Forelimb muscle (tissue), 1 donor: ENCODE measurements around the gene ETV6. TPM values are rescaled to one million over a fixed set of nuclear protein-coding genes. Genes with fewer than 3 reads are reported as not detected.

Source experiments
- DNase-seq: peaks from one replicate; pipeline ENCODE4 v3.0.0-alpha.2; 2013; ENCODE audit warnings: low read depth
- polyA plus RNA-seq: library from polyadenylated mRNA; unstranded; fragments of 120-200 nt; gene quantifications from one replicate; pipeline ENCODE4 v1.2.1, GENCODE V29; 2013; ENCODE audit not compliant: insufficient read length

The ETV6 gene
- polyA plus RNA-seq, 1 donor, result 10.9 TPM

DNA sequence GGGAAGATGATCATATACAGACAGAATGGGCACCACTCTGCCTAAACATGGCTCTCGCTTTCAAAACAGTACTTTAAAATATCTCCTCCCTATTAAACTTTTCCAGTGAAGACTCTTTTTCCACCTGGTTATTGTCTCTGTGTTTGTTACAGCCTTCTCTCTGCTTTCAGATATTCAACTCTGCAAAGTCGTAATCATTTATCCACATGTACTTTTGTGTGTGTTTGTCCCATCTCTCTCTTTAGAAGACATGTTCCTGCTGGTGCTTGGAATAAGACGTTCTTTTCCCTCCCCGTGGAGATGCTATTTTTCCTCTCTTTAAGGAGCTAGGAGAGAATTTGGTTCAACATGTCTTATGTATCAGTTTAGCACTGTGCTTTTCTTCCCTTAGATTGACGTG is 45.1 kb downstream of the ETV6 start:
- no peak for DNase-seq

DNA sequence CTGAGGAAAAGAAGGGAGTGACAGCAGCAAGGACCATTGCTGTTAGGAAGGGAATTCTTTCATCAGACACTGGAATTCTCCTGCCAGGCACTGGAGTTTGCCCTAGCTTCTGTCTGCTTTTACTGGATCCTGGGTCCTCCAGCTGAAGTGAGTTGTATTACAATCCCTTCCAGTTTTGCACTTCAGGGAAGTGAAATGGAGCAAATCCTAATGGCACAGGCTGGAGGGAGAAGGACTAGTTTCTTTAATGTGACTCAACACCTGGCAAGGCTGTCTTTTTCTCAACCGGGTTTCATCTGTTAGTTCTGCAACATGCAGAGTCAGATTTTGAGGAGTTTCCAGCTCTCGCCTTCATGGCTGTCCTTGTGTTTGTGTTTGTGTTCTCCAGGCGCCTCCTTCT is 45.8 kb downstream of the ETV6 start:
- no peak for DNase-seq

DNA sequence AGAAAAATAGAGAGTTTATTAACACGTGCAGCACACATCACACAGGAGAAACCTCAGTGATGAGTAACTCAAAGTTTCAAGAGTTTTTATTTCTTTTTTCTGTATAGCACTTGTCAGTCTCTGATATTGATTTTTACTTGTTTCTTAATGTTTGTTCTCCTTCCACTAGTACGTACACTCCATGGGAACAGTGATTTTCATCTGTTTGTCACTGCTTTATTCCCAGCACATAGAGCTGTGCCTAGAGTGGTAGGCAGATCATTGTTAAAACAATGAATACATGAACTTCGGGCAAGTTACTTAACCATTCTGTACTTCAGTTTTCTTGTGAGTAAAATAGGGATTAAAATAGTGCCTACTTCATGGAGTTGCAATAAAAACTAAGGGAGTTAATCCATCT is 46.6 kb downstream of the ETV6 start:
- DNase-seq, result no peak

DNA sequence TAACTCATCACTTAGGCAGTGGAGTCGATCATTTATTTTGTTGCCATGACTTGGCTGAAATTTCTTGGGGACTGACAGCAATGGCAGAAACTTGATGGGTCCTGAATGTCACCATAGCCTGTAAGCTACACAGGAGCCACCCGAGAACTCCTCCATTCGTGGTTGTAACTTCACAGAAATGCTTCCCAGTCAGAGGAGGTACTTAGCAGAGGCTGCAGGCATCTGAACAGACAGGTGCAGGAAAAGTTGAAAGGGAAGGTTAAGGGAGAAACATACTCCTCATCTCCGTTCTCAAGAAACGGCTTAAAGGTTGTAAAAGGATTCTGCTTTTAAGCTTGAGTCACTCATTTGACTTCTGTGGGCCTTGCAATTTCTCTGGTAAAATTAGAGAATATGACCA is 47.7 kb downstream of the ETV6 start:
- no peak for DNase-seq

DNA sequence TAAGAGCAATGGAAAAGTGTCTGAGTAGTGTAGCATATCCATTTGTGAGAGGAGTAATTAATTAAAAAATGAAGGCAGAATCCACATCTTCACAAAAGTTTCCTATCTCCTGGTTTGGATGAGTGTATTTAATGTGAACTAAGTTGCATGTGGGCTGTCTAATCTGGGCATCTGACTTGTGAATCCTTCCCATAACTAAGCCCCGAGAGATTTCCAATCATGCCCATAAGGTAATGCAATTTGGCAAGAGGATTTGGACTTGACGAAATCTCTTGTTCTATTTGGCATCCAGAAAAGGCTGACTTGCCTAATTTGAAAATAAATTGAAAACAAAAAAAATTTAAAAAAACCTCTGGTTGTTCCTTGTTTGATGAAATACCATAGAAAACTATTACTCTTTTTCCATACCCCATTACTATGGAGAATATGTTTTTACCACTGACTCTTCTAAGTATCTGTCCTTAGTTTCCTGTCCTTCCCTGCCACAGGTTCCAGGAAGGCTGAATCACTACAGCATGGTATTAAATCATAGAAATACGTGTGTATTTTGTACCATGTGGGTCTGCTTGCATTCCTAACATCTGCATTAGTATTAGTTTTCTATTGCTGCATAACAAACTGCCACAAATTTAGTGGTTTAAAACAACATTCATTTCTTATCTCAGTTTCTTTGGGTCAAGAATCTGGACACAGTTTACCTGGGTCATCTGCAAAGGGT is 48.4 kb downstream of the ETV6 start:
- no peak for DNase-seq

DNA sequence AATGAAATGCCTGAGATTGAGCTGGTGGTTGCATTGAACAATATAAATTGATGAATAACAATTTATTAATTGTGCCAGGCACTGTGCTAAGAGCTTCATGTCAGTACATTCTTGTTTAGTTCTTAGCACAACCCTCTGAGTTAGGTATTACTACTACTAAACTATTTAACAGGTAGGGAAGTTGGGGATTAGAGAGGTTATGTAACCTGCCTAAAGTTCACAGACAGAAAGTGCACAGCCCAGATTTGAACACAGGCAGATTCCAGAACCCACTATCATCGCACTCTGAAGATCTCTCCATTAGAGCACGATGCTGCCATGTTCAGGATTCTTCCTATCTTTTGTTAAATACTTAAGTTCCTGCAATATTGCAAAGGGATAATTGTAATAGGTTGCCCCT is 49.3 kb downstream of the ETV6 start:
- no peak for DNase-seq

DNA sequence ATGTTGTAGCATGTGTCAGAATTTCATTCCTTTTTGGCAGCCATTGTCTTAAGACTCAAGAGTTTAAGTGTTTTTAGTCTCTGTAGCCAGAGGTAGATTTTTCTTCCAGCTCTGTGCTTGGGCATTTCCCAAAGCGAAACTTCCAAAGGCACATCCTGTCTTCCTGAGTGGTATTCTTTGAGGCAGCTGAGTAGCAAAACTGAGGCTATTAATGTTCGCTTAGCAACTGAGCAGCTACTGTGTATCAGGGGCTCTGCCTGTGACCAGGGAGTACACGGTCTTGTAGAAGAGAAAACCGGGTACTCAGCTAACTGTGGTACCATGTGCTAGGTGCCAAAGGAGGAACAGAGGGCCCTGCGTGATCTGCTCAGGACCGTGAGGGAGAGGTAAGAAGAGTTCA is 52.0 kb downstream of the ETV6 start:
- no peak for DNase-seq

DNA sequence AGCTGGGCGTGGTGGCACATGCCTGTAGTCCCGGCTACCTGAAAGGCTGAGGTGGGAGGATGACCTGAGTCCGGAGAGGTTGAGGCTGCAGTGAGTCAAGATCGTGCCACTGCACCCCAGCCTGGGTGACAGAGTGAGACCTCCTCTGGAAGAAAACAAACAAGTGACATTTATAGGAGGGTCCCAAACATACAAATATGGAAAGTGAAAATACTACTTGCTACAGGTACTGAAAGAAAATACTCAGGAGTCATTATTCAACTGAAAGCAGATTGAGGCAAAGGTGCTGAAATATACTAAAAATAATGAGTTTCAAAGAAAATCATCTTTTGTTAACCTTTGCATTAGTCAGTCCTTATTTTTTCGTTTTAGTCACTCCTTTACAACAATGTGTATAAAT is 53.5 kb downstream of the ETV6 start:
- DNase-seq, result no peak

DNA sequence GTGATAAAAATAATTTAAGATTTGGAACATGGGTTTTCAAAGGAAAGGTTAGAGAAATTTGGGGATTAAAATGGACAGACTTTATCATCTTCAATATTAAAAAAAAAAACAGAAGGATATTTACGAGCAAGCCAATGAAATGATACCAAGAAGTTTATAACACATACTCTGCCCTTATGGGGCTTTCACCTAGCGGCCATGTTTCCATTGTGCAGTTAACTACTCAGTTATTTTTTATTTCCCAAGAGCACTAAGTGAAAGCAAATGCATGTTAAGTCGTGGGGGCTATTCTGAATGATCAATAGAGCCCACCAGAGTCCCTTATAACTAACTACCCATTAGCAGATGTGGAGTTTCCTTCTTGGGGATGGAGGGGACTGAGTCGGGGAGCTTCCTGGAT is 53.9 kb downstream of the ETV6 start:
- DNase-seq, result no peak

DNA sequence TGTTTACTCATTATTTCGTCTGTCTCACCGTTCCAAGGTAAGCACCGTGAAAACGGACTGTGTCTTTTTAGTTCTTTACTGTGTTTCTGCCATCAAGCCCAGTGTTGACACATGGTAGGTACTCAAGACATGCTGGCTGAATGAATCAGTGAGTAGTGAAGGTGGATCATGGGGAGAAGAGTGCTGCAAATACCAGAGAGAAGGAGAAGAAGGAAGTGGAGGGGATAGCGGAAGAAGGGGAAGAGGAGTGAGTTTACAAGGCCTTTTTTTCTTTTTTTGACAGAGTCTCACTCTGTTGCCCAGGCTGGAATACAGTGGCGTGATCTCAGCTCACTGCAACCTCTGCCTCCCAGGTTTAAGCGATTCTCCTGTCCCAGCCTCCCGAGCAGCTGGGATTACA is 54.6 kb downstream of the ETV6 start:
- no peak for DNase-seq

DNA sequence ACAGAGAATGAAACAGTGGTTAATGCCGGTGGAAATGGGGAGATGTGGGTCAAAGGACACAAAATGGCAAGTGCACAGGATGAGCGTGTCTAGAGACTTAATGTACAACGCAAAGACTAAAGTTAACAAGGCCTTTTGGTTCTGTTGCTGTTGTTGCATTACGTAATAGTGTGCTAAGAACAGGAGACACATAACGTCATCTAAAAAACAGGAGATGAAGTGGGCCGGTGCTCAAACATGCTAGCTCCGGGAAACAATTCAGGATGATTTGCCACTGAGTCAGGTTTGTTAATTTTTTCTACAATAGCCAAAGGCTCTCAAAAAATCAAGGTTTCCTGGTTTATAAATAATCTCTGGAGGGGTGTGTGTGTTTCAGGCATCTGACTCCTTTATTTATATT is 55.5 kb downstream of the ETV6 start:
- no peak for DNase-seq

DNA sequence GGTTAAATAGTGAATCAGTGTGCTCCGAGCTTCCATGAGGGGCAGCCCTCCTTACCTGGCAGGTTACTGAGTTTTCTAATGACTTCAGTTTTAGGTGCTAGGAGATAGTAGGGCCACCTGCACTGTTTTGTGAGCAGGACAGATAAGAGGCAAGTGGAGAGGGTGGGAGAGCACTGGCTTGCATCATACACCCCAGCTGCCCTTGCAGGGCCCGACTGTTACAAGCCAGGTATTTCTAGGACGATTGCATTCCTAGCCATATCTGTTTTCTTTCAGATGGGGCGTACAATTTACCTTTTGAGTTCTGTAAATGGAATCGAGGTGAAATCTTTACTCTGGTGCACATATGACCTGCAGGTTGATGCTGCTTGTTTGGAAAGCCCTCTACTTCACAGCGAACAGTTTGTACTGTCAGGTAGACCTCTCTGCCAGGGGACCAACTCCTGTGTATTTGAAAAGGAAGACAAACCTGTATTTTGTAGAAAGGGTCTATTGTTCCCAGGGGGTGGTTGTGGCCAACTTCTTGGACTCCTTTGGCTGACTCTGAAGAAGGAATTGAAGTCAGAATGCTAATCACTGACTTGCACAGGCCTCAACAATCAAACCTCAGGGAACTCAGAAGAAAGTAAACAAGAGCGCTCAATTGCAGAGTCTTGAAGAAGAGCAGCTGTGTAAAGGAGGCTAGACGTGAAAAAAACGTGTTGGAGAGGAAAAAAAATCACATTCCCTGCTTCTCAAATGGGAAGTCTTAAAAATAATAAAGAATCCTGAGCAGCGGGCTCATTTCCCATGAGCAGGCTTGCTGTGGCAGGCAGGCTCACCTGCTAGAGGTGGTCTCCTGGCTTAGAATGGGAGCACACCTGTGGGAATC is 57.3 kb downstream of the ETV6 start:
- DNase-seq, result no peak

DNA sequence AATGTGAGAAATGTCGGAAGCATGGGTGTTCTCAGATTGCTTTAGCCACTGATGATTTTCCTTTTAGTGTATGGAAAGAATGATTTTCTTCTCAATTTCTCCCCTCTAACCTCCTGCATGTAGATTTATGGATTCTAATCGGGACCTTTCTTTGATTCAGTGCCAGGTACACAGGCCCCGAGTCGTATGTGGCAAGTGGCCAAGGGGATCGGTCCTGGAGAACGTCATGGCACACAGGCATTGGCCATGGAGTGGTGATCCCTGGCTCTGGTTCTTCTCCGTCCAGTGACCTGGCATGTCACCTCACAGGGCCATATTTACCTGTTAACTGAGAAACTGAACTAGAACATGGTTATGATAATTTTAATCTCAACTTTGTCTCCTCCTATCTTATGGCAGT is 58.1 kb downstream of the ETV6 start:
- DNase-seq, result no peak

DNA sequence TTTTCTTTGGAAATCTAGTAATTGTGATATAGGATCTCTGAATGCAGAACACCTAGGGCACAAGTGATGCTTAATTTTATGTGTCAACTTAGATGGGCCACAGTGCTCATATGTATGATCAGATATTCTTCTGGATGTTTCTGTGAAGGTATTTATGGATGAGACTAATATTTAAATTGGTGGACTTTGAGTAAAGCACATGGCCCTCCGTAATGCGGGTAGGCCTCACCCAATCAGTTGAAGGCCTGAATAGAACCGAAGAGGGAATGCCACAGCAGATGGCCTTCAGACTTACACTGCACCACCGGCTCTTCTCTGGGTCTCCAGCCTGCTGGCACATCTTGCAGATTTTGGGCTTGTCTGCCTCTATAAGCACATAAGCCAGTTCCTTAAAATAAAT is 60.0 kb downstream of the ETV6 start:
- no peak for DNase-seq

DNA sequence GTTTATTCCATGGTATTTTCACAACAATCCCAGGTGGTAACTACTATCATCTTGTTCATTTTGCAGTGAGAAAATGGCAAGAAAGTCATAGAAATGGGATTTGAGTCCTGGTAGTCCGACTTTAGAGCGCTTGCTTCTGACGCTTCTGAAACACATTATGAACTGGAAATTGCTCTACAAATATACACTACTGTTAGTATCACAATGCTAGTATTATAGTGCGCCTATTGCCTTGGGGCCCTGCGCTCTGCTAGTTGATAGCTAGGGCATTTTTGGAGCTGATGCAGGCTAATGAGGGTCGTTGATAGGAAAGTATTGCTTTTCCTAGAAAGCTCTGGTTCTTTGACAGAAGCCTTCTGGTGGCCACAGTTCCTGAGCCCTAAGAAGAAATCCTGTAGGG is 61.0 kb downstream of the ETV6 start:
- DNase-seq, result no peak

DNA sequence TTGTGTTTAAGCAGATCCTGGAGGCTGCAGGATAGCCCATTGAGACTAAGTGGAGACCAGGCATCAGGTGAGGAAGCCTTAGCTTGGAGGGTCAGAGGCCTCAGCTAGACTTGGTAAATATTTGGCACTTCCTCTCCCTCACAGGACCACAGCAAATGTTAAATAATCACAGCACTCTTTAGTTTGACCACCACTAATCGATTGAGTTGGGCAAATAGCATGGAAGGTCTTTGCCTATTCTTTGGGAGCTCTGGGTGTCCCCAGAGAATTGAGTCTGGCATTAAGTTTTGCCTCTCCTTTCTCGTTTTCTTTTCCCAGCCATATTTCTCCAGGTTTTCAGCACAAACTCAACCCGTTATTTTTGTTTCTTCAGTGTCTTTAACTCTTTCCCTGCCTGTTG is 61.4 kb downstream of the ETV6 start:
- DNase-seq, result no peak

DNA sequence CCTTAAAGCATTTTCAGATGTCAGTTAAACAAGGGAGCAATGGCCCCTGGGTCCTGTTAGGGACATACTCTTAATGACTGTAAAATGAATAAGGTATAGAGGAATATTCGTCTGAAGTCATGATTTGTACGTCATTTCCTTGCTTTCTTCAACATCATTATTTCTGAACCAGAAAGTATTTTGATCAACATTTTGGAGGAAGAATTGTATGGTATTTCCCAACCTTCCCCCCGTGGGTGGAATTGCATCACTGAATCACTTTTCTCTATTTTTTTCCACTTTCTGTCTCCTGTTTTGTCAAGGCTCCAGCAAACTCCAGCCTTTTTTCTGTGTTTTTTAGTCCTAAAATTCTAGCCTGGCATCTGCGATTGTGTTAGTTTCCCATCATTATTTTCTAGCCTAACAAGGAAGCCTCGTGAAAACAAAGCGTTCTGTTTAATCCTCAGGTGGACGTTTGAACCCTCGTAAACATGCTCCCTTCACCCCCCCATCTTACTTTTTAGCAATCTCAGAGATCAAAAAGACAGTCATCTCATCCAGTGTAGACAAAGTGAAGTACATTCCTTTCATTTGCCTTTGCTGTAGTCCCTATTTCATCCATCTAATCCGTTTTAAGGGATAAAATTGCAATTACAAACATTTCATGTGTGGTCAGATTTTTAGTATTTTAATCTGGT is 62.3 kb downstream of the ETV6 start:
- no peak for DNase-seq

DNA sequence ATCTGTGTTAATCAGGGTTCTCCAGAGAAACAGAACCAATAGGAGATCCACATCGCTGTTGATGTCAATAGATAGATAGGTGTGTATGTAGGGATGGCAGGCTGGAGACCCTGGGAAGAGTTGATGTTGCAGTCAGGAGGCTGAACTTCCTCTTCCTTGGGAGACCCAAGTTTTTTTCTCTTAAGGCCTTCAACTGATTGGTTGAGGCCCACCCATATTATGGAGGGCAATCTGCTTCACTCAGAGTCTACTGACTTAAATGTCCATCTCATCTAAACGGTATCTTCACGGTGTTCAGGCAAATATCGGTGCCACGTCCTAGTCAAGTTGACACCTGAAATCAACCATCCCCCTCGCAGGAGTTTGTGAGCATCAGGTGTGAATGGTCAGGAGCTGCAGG is 63.0 kb downstream of the ETV6 start:
- DNase-seq, result no peak

DNA sequence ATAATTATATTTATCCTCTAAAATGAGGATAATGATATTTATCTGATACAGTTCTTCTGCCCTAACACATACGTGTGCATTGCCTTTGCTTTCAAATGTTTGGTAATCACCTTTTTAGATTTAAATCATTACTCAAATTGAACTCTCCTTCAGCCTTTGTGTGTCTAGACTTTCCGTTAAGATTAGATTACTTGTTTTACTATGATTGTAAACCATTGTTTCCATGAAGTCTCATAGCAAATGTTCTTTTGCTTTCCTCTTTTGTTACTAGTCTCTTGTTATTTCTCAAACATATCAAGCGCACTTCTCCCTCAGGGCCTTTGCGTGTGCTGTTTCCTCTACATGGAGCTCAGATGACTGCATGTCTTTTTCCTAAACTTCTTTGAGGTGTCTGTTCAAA is 63.7 kb downstream of the ETV6 start:
- DNase-seq, result no peak

DNA sequence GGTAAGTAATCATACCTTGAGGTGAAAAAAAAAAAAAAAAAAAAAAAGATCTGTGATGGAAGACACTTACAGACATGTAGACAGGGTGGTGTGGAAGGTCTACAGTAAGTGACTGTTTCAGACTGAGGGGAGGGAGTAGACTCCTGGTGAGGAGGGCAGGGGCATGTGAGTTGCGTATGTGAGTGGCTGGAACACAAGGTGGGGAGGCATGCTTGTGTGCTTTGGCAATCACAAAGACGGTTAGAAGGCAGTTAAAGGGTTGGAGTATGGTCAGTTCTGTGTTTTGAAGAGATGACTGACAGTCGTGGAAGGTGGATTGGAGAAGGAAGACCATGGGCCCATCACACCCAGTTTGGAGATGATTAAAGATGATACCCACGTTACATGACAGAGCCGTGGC is 65.2 kb downstream of the ETV6 start:
- no peak for DNase-seq

DNA sequence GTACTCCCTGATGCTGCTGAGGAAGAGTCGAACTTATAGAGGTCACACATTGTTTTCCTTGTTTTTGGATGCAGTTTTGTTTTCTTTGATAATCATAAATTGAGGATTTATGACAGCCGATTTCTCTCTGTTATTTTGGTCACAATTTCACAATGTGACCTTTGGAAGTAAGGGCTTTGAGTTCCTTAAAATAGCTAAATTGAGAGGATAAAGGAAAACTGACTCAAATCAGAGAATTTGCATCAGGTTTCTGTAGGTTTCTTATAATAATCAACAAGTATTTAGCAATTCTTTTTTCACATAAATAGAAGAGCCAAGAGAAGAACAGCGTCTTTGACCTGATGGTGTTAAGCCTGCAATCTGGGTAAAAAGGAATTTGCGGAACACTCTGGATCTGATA is 66.1 kb downstream of the ETV6 start:
- no peak for DNase-seq

DNA sequence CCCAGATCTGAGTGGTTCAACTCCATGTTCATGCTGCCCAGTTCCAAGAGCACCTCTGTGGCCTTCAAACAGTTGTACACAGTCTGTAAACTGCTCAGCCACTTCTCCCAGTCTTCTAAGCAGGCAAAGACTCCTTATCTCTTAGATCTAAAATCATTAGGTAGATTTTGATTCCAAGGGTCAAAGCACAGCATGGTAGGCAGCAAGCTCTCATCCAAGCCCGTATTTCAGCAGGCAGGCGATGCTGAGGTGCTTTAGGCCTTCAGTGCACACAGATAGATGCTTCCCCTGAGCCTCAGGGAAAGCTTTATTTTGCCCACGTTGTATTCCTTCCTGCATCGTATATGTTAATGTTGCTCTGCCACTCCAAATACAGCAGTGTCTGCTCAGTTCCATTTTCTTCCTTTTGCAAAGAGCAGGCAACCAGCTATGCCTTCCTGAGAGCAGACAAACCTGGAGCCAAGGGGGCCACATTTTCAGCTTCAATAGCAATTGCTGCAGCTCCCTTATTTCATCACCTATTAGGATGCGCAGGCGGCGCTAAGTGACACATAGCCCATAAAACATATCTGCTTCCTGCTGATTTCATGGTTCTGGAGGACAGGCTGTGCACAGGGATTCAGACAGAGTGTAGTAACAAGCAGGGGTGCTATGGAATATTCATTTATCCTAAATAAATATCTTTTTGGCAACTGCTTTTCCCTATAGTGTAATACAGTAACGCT is 67.5 kb downstream of the ETV6 start:
- DNase-seq, result no peak
